ENCODE measurements around the gene TNF. TPM values are rescaled to one million over a fixed set of nuclear protein-coding genes. Genes with fewer than 3 reads are reported as not detected.

Gene TNF
- total and polyA plus RNA-seq, 9 donors: 0.24 to 3.0 (median 0.79) TPM; not detected in 3

DNA sequence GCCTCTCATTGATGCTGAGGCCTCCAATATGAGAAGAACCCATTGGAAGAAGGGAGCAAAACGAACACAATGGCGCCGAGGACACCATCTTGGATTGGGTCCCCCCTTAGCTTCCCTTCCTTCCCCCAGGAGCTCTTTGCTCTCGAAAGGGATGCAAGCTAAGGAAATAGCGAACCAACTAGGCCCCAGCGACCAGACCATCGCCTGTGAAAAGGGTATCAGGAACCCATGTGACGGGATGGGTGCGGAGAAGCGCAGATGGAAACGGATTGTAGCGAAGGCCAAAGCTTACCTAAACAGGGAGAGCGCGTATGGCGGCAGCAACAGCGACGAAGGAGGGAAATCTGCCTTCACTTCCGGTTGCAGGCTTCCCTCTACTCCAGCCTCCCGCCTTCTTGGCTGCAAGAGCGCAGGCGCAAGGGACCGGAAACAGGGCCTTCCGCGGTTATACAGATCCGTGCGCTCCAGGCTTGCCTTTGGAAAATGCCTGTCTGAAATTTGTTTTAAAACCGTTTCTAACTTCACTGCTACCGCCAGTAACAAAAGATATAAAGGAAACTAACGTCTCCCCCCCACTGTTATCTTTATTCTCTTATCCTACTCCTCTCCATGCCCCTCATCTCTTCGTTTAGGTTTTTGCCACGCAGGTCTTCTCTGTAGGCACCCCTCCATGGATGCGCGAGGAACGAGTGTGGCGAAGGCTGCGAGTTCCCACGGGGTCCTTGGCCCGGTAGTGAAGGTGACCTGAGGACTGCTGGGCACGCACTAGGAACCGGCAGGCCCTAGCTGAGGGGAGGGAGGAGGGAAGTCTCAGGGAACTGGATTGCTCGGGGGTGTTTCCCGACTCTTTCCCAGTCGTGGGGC is 33.5 kb upstream of the TNF start, which contains the start of gene DDX39B:
DDX39B (minus strand) TSS at position 346 of the 864 bp plus-strand sequence. CDS start 1,471 bp downstream, outside the sequence.
- Histone ChIP-seq H3K36me3 (no peaks in the 10 kb centered on the region), H3K9me3 (no peaks in the 10 kb centered on the region), H3K4me1 (ENCODE audit: insufficient read depth) (peaks cover 11% of the 10 kb centered on the region), H3K4me3 (peak within 1 kb of the TSS; percentile 63), H3K27ac (peak within 1 kb of the TSS; percentile 80 to 97), H3K27me3 (no peaks in the 10 kb centered on the region)
- peak; percentile 78 for TF ChIP-seq POLR2A (IDR thresholded peaks at IDR 0.05)
- TF ChIP-seq EP300 (IDR thresholded peaks at IDR 0.05): no peak
- TF ChIP-seq, protein P1, sequence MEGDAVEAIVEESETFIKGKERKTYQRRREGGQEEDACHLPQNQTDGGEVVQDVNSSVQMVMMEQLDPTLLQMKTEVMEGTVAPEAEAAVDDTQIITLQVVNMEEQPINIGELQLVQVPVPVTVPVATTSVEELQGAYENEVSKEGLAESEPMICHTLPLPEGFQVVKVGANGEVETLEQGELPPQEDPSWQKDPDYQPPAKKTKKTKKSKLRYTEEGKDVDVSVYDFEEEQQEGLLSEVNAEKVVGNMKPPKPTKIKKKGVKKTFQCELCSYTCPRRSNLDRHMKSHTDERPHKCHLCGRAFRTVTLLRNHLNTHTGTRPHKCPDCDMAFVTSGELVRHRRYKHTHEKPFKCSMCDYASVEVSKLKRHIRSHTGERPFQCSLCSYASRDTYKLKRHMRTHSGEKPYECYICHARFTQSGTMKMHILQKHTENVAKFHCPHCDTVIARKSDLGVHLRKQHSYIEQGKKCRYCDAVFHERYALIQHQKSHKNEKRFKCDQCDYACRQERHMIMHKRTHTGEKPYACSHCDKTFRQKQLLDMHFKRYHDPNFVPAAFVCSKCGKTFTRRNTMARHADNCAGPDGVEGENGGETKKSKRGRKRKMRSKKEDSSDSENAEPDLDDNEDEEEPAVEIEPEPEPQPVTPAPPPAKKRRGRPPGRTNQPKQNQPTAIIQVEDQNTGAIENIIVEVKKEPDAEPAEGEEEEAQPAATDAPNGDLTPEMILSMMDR (IDR thresholded peaks at IDR 0.05): peak in 1 of 3 donors; percentile 22
- intact Hi-C loops (cut with DNase I): loop anchor here in 2 of 4 donors (10.0 kb wide), 2 partner anchors 73 to 293 kb away; partner anchors contain the start of gene AIF1 (in 1 of the 2)
- WGBS, 3 donors: 0 to 1% (median 0%) methylated on average over 43 of the region's 43 CpGs
- DNase-seq: peak; percentile 93 to 97 (median 96)

DNA sequence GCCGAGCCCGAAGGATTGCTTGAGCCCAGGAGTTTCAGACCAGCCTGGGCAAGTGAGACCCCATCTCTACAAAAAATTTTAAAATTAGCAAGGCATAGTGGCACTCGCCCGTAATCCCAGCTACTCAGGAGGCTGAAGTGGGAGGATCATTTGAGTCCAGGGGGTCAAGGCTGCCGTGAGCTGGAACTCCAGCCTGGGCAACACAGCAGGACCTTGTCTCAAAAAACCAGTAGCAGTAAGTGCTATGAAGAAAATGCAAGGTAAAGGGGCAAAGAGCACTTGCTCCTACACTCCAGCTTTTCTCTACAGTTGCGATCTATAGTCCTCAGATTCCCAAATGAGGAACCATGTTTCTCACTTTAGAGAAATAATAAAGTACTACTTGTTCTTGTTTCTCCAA is 31.7 kb upstream of the TNF start:
- intact Hi-C loops (cut with DNase I): loop anchor here in 2 of 4 donors (10.0 kb wide), 2 partner anchors 71 to 291 kb away; partner anchors contain the start of gene AIF1 (in 1 of the 2)
- TF ChIP-seq, protein P1 (IDR thresholded peaks at IDR 0.05): no peak
- no peak for TF ChIP-seq POLR2A (IDR thresholded peaks at IDR 0.05)
- TF ChIP-seq EP300 (IDR thresholded peaks at IDR 0.05): no peak
- 84 to 90% (median 87%) methylated on average over 6 of the region's 6 CpGs for WGBS, 3 donors

DNA sequence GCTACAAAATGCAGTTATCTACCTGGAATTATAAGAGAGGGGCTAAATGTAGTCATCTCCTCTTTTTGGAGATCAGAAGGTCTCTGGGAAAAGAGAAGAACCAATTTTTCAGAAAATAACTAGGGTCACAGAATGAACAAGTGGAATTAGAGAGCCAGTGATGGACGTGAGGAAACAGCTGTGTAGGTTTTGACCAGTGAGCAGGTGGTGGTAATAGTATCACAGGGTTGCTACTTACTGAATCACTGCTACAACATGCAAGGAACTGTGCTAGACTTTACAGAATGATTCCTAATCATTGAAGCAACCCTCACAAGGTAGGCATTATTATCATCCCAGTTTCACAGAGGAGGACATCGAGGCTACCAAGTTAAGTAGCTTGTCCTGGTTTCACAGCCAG is 30.7 kb upstream of the TNF start:
- no peak for TF ChIP-seq EP300 (IDR thresholded peaks at IDR 0.05)
- TF ChIP-seq, protein P1 (IDR thresholded peaks at IDR 0.05): no peak
- no peak for TF ChIP-seq POLR2A (IDR thresholded peaks at IDR 0.05)
- H3K4me1 ChIP-seq (ENCODE audit: insufficient read depth): peaks cover 10% of the 10 kb centered on the region
- intact Hi-C loops (cut with DNase I): loop anchor here in 3 of 4 donors (5.0 to 10.0 kb wide), 5 partner anchors 38 to 290 kb away; partner anchors contain the start of genes AIF1 (in 1 of the 3) and LTB (in 1 of the 3)
- no peak overlapping the region for H3K4me3 ChIP-seq
- 67 to 72% (median 69%) methylated on average over 2 of the region's 2 CpGs for WGBS, 3 donors
- no peaks in the 10 kb centered on the region for H3K27me3 ChIP-seq
- no peaks in the 10 kb centered on the region for H3K36me3 ChIP-seq
- H3K9me3 ChIP-seq: no peaks in the 10 kb centered on the region
- no peak overlapping the region for H3K27ac ChIP-seq
- DNase-seq: no peak

More for the DNA sequence above, 31.7 kb upstream of the TNF start:
- no peak for DNase-seq
- Histone ChIP-seq H3K9me3 (no peaks in the 10 kb centered on the region), H3K27ac (no peak overlapping the region), H3K27me3 (no peaks in the 10 kb centered on the region), H3K4me1 (ENCODE audit: insufficient read depth) (peaks cover 17% of the 10 kb centered on the region), H3K36me3 (no peaks in the 10 kb centered on the region), H3K4me3 (no peak overlapping the region)

DNA sequence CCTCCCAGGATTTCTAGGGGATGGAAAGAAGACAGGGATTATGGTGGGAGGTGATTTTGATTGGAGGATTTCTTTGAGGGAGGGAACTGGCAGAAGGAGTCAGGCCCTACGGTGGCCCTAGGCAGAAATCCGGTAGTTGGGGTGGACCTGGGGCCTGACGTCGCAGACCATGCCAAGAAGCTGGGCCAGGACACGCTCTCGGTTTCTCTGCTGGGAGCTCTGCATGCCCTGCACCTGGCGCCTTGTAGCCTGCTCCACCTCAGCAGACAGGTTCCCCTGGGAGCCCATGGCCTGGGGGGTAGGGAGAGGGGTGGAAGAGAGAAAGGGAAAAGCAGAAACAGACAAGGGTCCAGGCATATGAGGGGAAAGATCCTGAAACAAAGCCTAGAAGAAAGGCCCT is 30.1 kb upstream of the TNF start:
- Histone ChIP-seq H3K9me3 (no peaks in the 10 kb centered on the region), H3K4me3 (no peak overlapping the region), H3K27ac (no peak overlapping the region), H3K36me3 (no peaks in the 10 kb centered on the region), H3K27me3 (no peaks in the 10 kb centered on the region), H3K4me1 (ENCODE audit: insufficient read depth) (peaks cover 6% of the 10 kb centered on the region)
- 75 to 78% (median 78%) methylated on average over 7 of the region's 7 CpGs for WGBS, 3 donors
- no peak for DNase-seq
- TF ChIP-seq, protein P1 (IDR thresholded peaks at IDR 0.05): no peak
- TF ChIP-seq EP300 (IDR thresholded peaks at IDR 0.05): no peak
- TF ChIP-seq POLR2A (IDR thresholded peaks at IDR 0.05): no peak
- intact Hi-C loops (cut with DNase I): loop anchor here in 3 of 4 donors (5.0 to 10.0 kb wide), 5 partner anchors 37 to 290 kb away; partner anchors contain the start of genes AIF1 (in 1 of the 3) and LTB (in 1 of the 3)

All from ovary (tissue), 9 donors.